ENCODE measurements around the gene SLC15A2.
"Not testable (repeated sequence)": the region's sequence is repeated elsewhere in the genome, so short reads cannot be mapped to it uniquely, and the experiment has no call there.

Gene SLC15A2, protein sequence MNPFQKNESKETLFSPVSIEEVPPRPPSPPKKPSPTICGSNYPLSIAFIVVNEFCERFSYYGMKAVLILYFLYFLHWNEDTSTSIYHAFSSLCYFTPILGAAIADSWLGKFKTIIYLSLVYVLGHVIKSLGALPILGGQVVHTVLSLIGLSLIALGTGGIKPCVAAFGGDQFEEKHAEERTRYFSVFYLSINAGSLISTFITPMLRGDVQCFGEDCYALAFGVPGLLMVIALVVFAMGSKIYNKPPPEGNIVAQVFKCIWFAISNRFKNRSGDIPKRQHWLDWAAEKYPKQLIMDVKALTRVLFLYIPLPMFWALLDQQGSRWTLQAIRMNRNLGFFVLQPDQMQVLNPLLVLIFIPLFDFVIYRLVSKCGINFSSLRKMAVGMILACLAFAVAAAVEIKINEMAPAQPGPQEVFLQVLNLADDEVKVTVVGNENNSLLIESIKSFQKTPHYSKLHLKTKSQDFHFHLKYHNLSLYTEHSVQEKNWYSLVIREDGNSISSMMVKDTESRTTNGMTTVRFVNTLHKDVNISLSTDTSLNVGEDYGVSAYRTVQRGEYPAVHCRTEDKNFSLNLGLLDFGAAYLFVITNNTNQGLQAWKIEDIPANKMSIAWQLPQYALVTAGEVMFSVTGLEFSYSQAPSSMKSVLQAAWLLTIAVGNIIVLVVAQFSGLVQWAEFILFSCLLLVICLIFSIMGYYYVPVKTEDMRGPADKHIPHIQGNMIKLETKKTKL

DNA sequence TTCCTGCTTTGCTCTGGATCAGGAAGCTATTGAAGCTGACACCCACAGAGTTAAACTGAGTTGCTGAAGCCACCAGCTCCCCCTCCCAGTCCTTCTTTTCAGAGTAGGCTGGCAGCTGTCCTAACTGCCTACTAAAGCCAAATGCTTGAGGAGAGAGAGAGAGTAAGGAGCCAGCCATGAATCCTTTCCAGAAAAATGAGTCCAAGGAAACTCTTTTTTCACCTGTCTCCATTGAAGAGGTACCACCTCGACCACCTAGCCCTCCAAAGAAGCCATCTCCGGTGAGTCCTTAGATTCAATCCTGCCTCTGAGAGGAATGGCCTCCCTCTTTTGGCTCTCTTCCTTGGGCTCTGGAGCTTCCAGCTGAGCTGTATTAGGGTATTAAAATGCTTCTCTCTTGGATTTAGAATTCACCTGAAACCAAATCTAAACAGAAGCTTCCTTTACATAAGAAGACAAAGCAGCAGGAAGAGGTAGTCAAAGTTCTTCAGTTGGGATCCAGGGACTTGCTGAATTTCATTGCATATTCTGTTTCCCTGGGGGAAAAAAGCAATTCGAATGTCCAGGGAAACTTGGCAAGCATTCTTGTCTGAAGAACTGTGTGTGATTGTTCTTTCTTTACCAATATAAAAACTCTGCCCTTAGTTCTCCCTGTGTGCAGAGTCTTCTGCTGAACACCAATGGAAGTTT lies at the start of gene SLC15A2:
Gene SLC15A2, plus strand, starts transcription at position 101 of the 690 bp plus-strand sequence. Its CDS starts 76 bp downstream, at position 177.
- DNase-seq: no peak

DNA sequence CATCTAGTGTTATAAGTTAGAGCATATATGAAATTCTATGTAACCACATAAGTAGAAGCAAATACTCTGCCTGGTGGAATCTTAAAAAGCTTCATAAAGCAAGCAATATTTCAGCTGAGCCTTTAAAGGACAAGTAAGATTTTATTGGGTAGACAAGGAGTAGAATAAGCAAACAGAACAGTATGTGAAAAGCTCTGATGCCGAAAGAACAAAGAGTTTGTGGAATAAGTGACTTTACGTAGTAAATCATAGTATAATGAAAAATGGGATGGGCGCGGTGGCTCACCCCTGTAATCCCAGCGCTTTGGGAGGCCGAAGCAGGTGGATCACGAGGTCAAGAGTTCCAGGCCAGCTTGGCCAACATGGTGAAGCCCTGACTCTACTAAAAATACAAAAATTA lies 49.3 kb upstream of the SLC15A2 start:
- DNase-seq: no peak

DNA sequence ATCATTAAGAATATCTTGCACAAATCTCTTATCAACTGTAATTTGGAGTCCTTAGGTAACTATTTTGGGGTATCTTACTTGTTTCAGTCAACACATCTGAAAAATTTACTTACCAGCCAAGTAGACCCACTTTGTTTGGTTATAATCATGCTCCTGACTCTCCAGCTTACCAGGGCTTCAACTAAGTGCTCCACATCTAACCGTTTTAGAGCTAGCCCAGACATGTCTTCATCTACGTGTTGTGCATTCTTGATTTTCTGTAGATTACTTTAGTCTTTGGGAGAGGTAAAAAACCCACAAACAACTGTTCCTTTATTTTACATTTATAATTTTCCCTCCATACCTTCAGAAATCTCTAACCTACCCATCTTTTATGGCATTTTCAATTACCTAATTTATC lies 41.9 kb upstream of the SLC15A2 start:
- DNase-seq: no peak

DNA sequence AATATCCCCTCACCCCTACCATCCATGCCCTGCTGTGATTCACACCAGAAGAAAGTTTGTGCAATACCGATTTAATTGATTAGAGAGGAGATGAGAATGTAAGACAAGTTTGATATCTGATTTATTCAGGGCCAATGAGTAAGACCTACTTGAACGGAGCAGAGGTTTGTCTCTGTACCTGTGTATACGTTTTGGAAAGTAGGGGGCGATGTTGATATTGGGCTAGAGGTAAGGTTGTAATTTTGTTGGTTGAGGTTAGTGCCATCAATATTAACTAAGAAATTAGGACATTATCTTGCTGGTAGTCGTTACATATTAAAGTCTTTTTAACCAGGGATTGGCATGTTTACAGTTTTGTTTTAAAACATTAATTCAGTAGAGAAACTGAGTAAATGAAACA lies 38.6 kb upstream of the SLC15A2 start:
- DNase-seq: no peak

DNA sequence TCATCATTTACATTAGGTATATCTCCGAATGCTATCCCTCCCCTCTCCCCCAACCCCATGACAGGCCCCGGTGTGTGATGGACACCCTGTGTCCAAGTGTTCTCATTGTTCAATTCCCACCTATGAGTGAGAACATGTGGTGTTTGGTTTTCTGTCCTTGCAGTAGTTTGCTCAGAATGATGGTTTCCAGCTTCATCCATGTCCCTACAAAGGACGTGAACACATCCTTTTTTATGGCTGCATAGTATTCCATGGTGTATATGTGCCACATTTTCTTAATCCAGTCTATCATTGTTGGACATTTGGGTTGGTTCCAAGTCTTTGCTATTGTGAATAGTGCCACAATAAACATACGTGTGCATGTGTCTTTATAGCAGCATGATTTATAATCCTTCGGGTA lies 36.4 kb upstream of the SLC15A2 start:
- DNase-seq: not testable (repeated sequence)

DNA sequence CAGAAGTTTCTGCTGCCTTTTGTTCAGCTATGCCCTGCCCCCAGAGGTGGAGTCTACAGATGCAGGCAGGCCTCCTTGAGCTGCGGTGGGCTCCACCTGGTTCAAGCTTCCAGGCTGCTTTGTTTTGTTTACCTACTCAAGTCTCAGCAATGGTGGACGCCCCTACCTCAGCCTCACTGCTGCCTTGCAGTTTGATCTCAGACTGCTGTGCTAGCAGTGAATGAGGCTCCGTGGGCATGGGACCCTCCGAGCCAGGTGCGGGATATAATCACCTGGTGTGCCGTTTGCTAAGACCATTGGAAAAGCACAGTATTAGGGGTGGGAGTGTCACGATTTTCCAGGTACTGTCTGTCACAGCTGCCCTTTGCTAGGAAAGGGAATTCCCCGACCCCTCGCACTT lies 31.0 kb upstream of the SLC15A2 start:
- DNase-seq: not testable (repeated sequence)

DNA sequence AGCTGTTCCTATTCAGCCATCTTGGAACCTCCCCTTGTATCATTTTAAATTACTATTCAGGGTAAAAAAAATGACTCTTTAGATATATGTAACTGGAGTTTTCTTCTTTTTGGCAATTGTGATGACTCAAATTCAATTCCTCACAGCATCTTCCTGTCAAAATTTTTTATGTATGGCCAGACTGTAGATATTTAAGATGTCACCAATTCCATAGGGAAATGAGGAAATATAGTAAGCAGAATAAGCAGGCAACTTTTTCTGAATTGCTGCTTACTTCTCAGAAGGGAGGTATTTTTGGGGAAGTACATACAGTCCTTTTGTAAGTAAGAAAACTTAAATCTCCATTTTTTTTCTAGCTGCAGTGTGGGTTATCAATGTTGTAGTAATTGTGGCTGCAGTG lies 30.4 kb upstream of the SLC15A2 start:
- DNase-seq: no peak

DNA sequence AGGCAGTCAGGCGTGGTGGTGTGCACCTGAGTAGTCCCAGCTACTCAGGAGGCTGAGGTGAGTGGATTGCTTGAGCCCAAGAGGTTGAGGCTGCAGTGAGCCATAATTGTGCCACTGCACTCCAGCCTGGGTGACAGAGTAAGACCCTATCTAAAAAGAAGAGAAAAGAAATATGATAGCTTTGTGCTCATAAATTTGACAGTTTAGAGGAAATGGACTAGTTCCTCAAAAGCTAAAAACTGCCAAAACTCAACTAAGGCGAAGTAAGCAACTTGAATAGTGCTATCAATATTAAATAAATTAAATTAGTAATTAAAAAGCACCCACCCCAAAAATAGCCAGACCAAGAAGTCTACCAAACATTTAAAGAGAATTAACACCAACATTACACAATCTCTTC lies 24.5 kb upstream of the SLC15A2 start:
- no peak for DNase-seq

DNA sequence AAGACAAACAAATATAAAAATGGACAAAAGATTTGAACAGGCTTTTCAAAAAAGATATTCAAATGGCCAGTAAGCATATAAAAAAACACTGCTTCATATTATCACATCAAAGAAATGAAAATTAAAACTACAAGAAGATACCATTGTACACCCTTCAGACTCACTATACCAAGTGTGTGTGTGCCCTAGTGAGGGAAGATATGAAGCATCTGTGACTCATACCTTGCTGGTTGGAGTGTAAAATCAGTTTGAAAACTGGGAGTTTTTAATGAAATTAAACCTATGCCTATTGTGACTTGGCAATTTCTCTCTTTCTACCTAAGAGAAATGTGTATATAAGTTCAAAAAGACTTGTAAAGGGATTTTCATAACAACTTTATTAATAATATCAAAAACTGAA lies 23.5 kb upstream of the SLC15A2 start:
- no peak for DNase-seq

DNA sequence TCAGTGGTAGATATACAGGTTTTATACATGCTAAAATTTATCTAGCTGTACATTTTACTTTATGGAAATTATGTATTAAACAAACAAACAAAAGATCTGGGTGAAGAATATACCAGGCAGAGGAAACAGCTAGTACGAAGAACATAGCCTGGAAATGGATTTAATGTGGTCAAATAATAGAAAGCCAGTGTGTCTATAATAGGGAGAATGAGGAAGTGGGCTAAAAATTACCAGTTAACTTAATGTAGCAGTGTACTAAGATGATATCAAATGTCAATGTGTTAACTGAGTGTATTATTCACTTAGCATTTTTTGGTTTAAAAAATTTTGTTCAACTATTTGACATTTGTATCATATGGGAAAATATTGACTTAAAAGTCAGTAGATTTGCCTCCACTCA lies 22.8 kb upstream of the SLC15A2 start:
- no peak for DNase-seq

DNA sequence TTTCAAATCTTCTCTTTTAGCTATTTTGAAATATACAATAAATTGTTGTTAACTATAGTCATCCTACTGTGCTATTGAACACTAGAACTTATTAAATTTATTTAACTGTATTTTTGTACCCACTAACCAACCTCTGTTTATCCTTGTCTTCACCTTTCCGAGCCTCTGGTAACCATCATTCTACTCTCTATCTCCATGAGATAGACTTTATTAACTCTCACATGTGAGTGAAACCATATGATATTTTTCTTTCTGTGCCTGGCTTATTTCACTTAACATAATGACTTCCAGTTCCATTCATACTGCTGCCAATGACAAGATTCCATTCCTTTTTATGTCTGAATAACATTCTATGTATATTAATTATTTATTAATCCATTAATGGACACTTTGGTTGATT lies 15.8 kb upstream of the SLC15A2 start:
- DNase-seq: no peak

DNA sequence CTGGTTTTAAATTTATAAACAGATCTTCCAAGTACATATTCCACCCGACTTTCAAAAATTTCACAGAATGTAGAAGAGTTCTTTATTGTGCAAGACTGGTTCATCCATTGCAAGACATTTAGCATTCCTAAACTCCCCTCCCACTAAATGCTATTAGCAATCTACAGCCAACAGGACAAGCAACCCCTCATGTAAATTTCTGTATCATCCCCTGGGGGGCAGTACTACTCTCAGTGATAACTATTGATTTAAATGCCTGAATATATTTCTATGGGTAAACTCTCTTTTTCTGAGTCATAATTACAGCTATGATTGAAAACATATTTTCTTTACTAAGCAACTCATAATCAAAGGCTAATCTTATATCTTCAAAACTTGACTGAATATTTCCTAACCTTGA lies 10.7 kb upstream of the SLC15A2 start:
- DNase-seq: no peak

DNA sequence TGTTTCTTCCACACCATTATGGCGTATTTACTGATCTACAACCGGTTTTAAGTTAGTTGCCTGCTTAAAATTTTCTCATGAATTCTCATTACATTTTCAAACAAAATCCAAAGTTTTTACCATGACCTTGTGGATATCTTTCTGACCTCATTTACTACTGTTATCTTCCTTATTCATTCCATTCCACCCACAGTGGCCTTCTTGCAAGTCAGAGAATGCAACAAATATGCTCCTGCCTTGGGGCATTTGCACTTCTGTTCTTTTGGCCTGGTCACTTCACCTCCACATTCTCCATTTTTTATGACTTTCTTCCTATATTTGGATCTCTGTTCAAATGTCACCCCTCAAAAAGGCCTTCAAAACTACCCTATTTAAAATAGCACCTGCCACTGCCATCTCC lies 8.8 kb upstream of the SLC15A2 start:
- DNase-seq: no peak

DNA sequence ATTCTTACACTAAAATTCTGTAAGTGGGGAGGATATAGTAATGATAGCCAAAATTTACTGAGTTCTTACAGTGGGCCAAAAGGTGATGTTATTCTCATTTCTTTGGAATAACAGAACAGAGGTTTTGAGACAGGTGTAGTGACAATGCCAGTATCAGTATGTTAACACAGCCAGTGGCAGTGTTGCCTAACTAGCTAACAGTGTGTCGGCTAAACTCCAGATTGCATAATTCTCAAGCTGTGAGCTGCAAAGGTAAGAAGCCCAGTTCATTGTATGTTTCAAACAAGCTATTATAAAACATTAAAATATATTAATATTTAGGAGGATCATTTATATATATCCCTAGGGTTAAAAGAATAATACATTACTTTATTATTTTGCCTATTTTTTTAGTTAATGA lies 920 bp downstream of the SLC15A2 start:
- DNase-seq: no peak

DNA sequence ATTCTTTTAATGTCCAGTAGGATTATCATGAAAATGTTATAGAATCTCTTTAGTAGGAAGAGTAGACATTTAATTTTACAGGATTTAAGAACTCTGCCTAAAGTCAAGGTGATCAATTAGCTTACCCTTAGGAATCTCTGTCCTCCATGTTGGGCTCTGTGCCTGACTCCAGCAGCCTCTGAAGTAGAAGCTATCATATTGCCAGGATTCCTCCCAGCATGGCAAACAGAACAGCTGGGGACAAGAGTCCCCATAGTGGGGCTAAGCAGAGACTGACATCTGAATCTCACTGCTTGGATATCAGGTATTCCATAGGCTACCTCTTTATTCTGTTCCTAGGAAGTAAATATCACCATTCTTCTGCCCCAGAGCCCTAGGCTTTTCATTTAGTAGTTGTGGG lies 1.5 kb downstream of the SLC15A2 start:
- DNase-seq: no peak

DNA sequence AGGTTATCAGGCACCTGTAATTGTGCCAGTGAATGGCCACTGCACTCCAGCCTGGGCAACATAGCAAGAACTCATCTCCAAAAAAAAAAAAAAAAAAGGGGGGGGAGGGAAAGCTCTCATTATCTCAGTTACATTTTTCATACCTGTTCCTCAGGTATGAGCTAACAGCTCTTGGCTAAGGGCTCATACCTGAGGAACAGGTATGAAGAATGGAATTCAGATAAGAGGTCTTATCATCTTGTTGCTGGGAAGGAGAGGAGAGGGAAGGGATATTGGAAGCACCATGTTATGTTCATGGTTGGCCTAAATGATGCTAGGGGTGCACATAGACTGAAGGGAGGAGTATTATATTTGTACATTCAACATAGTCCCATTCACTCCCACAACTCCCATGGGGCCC lies 2.6 kb downstream of the SLC15A2 start:
- DNase-seq: no peak

DNA sequence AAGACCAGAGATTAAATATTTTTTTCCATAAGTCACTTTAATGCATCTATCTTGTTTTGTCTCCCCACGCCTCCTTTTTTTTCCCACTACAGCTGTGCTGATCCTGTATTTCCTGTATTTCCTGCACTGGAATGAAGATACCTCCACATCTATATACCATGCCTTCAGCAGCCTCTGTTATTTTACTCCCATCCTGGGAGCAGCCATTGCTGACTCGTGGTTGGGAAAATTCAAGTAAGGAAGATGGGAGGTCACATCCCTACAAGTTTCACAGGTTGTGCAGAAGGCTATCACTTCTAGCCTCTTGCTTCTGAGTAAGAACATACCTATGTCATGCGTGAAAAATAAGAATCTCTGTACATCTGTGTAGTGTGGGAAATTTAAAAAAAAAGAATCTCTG lies 3.1 kb downstream of the SLC15A2 start:
- no peak for DNase-seq

DNA sequence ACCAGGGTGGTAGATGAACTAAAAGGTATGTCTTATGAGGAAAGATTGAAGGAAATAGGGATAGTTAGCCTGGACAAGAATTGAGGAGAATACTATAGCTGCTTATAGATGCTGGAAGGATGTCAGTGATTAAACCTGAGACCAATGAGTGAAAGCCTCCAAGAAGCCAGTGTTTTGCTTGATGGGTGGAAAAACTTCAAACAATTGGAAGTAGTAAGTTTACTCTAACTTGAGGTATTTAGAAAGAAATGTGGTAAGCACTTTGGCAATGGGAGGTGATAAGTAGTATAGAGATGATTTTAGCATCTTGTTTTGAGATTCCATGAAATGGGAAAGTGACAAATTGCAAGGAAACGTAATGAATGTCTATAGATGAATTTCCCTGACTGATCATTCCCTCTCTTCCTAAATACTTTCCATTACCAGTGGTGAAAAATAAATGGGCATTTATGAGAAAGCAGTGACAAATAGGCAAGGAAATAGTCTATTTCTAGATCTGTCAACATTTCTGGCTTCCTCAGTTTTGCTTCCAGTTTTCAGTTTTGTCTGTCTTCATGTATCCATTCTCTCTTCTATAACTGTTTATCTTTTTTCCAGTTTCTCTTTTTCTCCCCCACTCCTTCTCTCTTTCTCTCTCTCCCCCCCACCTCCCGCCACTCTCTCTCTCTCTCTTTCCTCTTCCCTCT lies 19.2 kb downstream of the SLC15A2 start:
- no peak for DNase-seq

DNA sequence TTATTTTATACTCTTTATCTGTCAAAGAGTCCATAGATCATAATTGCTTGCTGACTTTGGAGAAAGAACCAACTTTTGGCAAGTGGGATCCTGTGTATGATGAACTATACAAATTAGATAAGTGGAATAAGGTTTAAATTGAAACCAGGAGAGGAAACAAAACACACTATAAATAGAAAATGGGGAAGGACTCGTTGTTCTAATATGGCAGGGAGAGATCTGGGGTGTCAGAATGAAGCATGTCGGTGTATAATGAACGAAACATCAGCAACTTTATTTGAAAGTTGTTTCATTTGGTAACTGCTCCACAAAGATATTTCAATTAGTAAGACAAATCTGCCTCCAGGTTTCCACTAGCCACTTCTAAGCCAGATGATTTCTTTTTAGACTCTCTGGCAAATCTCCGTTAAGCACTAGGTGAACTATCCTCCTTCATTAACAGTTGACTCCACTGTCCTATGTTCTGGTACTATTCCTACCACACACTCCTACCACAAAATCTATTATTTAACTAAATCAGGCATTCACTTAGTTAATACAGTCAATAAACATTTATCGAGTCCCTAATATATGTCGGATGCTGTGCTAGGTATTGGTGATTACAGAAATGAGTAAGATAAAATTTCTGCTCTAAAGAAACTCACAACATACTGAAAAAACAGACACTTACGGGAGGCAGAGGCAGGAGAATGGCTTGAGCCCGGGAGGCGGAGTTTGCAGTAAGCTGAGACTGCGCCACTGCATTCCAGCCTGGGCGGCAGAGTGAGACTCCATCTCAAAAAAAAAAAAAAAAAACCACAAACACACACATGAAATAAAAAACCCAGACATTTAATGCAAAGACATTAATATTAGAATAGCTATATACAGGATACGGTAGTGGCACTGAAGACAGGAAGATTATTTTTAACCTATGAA lies 20.1 kb downstream of the SLC15A2 start:
- no peak for DNase-seq

DNA sequence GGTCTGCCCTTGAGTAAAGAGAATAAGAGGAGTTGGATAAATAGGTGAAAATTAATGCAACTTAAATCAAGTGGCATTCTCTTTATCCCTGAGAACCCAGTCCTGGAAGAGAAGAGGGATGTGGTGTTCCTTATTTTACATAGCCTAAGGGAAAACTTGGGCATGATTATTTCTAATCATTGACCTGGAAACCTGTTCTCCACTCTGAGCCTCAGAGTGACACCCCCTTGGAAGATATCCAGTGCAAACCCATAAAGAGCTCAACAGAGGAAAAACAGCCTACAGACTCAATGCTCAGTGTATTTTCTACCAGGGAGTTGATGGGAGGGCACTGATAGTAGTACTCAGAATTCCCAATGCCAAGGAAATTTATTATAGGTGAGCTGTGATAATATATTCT lies 22.0 kb downstream of the SLC15A2 start:
- DNase-seq: peak; percentile 11

DNA sequence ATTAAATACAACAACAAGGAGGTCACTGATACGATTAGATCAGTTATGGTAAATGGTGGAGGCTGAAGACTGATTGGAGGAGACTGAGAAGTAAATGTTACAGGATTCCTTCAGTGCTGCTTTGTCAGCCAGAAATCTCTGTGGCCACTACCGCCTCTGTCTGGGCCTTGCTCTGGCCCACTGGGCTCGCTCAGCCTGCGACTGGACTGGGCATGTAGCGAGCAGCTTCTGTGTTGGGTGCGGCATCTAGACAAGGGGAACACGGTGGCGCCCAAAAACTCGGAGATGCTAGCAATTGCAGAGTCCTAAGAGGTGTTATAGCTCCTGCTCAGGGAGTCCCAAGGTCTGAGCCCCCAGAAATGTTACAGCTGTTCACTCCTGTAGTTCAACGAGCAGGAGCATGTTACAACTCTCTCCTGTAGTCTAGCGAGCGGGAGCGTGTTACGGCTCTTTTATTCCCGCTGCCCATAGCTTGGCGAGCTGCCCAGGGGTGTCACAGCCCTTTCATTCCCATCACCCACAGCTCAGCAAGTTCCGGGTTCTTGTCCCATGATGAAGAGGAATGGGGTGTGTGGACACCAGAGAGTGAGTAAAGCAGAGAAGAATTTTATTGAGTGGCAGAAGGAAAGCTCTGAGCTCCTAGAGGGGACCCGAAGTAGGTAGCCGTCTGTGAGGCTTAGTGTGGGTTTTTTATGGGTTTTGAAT lies 24.7 kb downstream of the SLC15A2 start:
- no peak for DNase-seq

DNA sequence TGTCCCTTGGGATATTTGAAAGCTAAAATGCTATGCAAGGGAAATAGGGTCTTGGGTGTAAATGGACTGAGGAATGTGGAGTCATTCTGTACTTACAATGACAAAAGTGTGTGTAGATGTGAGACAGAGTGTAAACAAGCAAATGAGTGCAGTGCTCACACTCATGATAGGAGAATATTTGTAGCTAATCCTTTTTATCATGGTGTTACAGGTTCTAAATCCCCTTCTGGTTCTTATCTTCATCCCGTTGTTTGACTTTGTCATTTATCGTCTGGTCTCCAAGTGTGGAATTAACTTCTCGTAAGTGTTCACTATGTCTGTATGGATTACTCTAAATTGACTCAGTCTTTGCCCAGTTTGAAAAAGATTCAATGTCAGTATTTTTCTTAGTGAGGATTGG lies 30.5 kb downstream of the SLC15A2 start:
- DNase-seq: no peak
